Peyer's patch (tissue), 4 donors: ENCODE data around the gene DDX20.

Experiments
- POLR2A ChIP-seq, 2 donors: fragments of 450-650 bp; IDR thresholded peaks; one replicate each; pipeline ENCODE4 v1.5.1; 2017; ENCODE audit warnings: antibody characterized with exemption in 2 of 2, mild to moderate bottlenecking in 2 of 2, moderate library complexity in 2 of 2
- TF ChIP-seq, protein P1 (sequence below), 6 experiments: fragments of 450-650 bp in 4 of 6; fragments of 200-600 bp in 2 of 6; sonication (generic) in 1 of 6; IDR thresholded peaks; one replicate each; pipeline ENCODE4 v1.5.1; 2017 to 2019; ENCODE audit warnings: antibody characterized with exemption in 6 of 6, mild to moderate bottlenecking in 3 of 6, moderate library complexity in 1 of 6

DNA sequence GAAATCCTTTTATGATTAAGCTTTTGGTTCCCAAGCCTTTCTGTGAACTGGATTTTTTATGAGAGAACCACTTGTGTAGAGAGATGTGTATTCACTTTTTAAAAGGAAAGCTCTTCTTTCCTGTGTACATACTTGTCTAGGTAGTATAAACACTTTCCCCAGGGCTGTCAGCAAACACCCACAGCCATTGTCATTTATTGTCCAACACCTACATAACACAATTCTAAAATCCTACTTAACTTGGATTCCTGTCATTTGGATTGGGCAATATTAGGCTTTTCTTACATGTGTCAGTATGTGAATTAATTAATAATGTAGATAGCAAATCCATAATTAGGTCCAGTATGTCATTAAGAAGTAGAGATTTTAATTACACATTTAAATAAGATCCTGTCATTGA lies 12.3 kb downstream of the DDX20 start:
- TF ChIP-seq, protein P1, sequence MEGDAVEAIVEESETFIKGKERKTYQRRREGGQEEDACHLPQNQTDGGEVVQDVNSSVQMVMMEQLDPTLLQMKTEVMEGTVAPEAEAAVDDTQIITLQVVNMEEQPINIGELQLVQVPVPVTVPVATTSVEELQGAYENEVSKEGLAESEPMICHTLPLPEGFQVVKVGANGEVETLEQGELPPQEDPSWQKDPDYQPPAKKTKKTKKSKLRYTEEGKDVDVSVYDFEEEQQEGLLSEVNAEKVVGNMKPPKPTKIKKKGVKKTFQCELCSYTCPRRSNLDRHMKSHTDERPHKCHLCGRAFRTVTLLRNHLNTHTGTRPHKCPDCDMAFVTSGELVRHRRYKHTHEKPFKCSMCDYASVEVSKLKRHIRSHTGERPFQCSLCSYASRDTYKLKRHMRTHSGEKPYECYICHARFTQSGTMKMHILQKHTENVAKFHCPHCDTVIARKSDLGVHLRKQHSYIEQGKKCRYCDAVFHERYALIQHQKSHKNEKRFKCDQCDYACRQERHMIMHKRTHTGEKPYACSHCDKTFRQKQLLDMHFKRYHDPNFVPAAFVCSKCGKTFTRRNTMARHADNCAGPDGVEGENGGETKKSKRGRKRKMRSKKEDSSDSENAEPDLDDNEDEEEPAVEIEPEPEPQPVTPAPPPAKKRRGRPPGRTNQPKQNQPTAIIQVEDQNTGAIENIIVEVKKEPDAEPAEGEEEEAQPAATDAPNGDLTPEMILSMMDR (IDR thresholded peaks at IDR 0.05), result no peak
- no peak for TF ChIP-seq POLR2A (IDR thresholded peaks at IDR 0.05)
